Dedifferentiated amniotic fluid mesenchymal stem cell (primary cell): ENCODE measurements around the gene RNF130.
"Not testable (repeated sequence)": the region's sequence is repeated elsewhere in the genome, so short reads cannot be mapped to it uniquely, and the experiment has no call there.

Source experiments
- DNase-seq: peaks from one replicate; pipeline ENCODE4 v3.0.0-alpha.2; 2016; ENCODE audit errors: extremely low spot score

RNF130 gene

GRCh38 chr5:180018347-180019060, 53.1 kb downstream of the RNF130 start:
- DNase-seq: no peak

DNA sequence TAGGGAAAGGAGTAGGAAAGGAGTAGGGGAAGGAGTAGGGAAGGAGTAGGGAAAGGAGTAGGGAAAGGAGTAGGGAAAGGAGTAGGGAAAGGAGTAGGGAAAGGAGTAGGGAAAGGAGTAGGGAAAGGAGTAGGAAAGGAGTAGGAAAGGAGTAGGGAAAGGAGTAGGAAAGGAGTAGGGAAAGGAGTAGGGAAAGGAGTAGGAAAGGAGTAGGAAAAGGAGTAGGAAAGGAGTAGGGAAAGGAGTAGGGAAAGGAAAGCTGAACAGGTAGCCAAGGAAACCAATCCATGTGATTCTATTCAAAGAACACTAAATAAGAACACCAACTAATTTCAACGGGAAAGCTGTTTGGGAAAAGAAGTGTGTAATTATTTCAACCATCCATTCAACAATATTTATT, 56.0 kb downstream of the RNF130 start:
- DNase-seq: not testable (repeated sequence)

- no peak for DNase-seq
These were observed 57.9 kb downstream of the RNF130 start for GRCh38 chr5:180013678-180014077.

GRCh38 chr5:180012316-180012715, 59.2 kb downstream of the RNF130 start:
- no peak for DNase-seq

- DNase-seq: no peak
These were observed 60.9 kb downstream of the RNF130 start for GRCh38 chr5:180010636-180011035.

- DNase-seq: no peak
These were observed 62.0 kb downstream of the RNF130 start for GRCh38 chr5:180009581-180009980.

DNA sequence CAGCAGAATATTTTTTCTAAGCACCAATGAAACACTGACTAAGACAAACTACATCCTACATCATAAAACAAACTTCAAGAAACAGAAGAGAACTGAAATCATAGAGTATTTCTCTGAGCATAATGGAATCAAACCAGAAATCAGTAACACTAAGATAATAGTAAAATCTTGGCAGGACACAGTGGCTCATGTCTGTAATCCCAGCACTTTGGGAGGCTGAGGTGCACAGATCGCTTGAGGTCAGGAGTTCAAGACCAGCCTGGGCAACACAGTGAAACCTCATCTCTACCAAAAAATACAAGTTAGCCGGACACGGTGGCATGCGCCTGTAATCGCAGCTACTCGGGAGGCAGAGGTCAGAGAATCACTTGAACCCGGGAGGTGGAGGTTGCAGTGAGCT, 63.1 kb downstream of the RNF130 start:
- no peak for DNase-seq

GRCh38 chr5:180007582-180007981, 64.0 kb downstream of the RNF130 start:
- no peak for DNase-seq

DNA sequence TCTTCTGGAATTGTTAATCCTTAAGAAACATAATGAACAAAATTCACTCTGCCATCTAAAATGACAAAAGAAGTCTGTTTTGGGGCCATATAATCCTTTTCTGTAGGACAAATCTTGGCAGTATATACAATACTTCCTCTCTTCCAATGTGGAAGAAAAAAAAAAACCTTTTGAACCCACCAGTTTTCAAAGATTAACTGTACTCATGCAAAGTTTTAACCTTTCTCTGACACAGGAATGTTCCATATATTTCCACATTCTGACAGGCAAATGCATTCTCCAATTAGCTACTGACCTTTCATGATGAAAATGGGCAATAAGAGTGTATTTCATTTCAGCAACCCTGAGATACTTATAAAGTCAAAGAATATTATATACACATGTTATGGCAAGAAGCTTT, 65.4 kb downstream of the RNF130 start:
- no peak for DNase-seq

DNA sequence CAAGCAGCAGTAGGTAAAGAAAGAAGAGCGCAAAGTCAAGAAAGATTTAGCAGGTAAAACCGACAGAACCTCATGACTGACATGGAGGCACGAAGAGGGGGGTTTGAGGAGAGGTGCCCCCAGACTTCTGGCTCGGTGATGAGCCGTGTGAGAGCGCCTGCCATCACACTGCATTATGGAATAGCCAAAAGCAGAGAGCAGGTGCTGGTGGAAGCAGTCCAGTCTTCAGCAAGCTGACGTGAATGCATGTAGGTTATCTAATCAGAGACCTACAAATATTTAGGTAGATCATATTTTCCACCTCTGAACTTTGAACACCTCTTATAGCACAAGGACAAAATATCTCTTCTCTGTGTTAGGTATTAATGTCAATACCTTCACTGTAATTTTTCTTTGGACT, 68.4 kb downstream of the RNF130 start:
- DNase-seq: no peak

- no peak for DNase-seq
These were observed 69.8 kb downstream of the RNF130 start for GRCh38 chr5:180001742-180002141.

DNA sequence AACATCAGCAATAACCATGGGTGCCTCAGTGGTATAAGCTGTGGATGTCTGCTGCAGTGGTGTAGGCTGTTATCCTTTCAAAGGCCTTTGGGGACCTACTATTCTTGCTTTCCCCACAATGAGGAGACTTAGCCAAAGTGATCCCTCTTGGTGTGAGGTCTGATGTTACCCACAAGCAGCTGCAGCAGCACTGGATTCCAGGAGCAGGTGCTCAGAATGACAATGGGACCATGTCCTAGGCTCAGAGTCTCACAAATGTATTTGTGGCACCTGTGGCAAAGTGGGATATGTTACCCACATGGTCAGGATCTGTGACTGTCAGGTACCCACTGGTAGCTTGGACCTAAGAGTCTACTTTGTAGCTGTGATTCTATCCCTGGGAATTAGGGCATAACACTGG, 70.4 kb downstream of the RNF130 start:
- DNase-seq: no peak

- DNase-seq: no peak
These were observed 73.1 kb downstream of the RNF130 start for GRCh38 chr5:179998485-179998884.

DNA sequence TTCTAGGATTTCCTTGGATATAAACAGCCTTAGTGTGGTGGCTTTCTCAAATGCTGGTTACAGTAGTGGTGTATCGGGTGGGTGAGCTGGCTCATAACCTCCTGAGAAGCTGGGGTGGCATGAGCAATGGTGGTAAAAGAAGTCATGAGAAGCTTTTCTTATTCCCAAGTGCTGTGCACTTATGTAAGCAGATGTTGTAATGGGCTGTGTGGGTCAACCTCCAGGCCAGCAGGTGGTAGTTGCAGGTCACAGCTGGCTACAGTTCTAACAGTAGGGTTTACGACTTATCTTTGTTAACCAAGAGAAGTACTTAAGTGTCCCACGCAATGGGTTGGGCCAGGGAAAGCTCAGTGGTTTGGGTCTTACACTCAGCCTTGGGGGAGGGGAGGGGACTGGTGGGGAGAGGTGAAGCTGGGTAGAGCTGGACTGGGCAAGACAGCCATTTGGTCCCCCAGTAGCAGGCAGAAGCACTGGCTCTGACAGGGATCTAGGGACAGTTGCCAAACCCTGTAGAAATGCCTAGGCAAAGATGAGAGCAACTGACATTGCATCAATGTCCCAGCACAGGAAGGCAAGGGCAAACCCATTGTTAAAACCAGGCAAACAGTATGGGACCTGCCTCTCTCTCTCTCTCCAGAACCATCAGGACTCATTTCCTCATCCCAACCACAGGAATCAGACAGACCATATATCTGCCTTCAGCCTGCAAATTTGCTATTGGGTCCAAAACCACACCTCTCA, 76.8 kb downstream of the RNF130 start:
- no peak for DNase-seq

GRCh38 chr5:179992855-179993254, 78.7 kb downstream of the RNF130 start:
- DNase-seq: not testable (repeated sequence)

DNA sequence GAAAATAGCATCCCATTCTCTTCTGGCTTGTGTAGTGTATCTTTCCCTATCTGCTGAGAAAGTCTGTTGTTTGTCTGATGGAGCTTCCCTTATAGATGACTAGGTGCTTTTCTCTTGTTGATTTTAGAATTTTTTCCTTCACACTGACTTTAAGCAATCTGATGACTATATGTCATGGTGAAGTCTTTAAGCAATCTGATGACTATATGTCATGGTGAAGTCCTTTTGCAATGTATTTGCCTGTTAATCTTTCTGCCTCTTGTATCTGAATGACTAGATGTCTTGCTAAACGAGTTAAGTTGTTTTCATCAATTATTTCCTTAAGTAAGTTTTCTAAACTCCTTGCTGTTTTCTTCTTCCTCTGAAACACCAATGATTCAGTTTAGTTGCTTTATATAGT, 80.5 kb downstream of the RNF130 start:
- DNase-seq: no peak

DNA sequence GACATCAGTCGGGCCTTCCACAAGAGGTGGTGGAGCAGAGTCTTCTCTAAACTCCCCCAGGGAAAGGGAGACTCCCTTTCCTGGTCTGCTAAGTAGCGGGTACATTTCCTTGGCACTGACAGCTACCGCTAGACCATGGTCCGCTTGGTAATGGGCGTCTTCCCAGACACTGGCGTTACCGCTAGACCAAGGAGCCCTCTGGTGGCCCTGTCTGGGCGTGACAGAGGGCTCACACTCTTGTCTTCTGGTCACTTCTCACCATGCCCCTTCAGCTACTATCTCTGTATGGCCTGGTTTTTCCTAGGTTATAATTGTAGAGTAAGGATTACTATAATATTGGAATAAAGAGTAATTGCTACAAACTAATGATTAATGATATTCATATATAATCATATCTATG, 81.0 kb downstream of the RNF130 start:
- not testable (repeated sequence) for DNase-seq

GRCh38 chr5:179986328-179986727, 85.2 kb downstream of the RNF130 start:
- DNase-seq: no peak

DNA sequence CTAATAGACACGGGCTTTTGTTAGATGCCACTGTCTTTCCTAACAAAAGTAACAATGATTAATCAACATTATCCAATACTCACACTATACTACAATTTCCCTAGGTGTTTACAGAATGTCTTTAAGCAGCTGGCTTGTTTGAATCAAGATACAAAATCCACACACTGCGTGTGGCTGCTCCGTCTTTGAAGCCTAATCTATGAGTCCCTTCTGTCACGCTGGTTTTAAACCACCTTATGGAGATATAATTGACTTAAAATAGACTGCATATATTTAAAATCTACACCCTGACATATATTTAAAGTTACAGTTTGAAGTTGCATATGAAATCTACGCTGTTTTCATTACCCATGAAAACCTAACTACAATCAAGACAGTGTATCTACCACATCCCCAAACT, 89.9 kb downstream of the RNF130 start:
- DNase-seq: no peak

DNA sequence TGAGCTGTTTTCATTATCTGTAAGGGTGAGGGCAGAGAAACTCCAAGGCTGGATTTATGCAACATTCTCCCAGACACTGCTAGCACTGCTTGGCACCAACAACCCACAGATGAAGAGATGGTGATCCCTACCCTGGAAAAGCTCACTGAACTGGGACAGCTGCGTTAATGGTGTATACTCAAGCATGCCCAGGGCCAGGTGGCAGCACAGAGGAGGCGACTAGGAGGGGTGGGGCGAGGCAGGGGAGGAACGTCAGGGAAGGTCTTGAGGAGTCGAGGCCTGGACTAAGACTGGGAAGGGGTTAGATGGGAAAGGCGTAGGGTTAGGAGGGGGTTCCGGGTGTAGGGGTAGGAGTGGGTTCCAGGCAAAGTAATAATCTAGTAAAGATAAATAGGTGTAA, 90.8 kb downstream of the RNF130 start:
- DNase-seq: no peak

DNA sequence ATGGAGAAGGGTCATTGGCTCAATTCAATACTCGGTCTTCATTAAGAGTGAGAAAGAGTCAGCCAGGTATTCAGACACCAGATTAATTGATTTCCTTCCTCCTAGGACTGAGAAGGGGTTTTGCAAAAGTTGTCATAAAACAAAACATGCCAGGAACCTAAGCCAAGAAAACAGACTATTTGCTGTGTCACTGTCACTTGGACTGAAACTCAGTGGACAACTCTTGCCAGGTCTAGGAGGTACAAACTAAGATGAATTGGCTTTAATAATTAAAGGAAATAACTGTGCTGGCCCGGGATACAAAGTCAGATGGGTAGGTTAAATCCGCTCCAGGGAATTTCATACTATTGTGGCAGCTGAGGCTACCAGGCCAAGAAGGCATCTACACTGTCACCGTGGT, 92.8 kb downstream of the RNF130 start:
- DNase-seq: no peak

GRCh38 chr5:179975713-179976134, 95.8 kb downstream of the RNF130 start:
- no peak for DNase-seq

DNA sequence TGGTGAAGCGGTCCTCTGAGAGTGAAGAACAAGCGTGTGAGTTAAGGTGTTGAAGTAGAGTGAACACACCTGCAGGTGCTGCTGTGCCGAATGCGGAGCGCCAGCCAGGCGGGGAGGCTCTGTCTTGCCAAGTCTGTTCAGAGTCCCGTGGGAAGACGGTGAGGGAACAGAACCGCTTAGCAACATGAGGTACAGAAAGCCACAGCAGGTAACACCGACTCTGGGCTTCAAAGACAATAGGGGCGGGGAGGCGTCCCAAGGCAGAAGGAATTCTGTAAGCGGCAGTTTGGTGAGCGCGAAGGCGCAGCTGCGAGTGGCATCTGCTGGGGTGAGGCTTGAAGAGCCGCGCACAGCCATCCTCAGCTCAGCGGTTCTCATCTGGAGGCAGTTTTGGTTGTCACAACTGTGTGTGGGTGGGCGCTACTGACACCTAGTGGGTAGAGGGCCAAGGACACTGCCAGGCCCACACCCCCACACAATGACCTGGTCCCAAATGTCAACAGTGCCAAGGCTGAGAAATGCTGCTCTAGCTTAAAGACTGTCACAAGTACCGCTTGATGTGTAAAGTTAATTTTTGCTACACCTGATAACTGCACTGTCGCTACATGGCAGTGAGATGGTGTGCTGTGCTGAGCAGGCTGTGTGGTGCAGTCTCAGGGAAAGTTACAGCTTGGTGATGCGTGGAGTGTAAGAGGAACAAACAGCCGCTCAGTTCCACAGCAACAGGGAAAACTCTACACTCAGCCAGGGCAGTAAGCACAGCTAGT, 96.4 kb downstream of the RNF130 start:
- DNase-seq: no peak
